Cardiac fibroblast (primary cell): ENCODE results near the gene PHACTR3.

Source experiments
- DNase-seq, 2 donors: peaks; one replicate each; pipeline versions ENCODE4 v3.0.0 to v3.0.0-alpha.2; 2010; ENCODE audit warnings: low read depth in 2 of 2
- H3K4me3 ChIP-seq, 2 donors: replicated peaks in 1 of 2; 1 replicate in 1 of 2; 2 replicates in 1 of 2; pipeline ENCODE4 v1.5.1; 2011; ENCODE audit warnings: low read depth in 2 of 2, low read length in 2 of 2, mild to moderate bottlenecking in 2 of 2, moderate library complexity in 1 of 2
- TF ChIP-seq, protein P1 (sequence below): IDR thresholded peaks from one replicate; pipeline ENCODE4 v1.5.1; 2011; ENCODE audit warnings: low read depth, mild to moderate bottlenecking, low read length, inconsistent platforms

Gene PHACTR3

DNA sequence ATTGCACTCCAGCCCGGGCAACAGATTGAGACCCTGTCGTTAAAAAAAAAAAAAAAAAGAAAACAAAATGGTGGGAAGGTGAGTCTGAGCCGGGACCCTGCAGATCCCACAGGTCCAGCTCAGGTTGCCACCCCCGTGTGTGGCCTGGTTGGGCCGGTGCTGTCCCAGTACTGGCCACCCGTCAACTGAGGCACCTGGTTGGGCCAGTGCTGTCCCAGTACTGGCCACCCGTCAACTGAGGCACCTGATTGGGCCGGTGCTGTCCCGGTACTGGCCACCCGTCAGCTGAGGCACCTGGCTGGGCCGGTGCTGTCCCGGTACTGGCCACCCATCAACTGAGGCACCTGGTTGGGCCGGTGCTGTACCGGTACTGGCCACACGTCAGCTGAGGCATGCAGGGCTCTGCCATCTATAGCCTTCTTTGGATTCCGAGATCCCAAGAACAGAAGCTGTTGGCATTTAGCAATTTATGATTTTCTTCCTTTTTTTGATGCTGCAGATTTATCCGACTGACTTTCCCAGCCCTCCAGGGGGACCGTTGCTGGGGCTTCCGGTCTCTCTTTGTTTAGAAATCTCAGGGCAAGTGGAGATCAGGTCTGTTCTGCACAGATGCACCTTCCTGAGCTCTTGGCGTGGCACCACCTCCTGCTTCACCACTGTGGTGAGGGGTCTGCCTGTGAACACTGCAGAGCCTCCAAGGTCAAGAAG, 215.3 kb downstream of the PHACTR3 start:
- DNase-seq: no peak
- TF ChIP-seq, protein P1, sequence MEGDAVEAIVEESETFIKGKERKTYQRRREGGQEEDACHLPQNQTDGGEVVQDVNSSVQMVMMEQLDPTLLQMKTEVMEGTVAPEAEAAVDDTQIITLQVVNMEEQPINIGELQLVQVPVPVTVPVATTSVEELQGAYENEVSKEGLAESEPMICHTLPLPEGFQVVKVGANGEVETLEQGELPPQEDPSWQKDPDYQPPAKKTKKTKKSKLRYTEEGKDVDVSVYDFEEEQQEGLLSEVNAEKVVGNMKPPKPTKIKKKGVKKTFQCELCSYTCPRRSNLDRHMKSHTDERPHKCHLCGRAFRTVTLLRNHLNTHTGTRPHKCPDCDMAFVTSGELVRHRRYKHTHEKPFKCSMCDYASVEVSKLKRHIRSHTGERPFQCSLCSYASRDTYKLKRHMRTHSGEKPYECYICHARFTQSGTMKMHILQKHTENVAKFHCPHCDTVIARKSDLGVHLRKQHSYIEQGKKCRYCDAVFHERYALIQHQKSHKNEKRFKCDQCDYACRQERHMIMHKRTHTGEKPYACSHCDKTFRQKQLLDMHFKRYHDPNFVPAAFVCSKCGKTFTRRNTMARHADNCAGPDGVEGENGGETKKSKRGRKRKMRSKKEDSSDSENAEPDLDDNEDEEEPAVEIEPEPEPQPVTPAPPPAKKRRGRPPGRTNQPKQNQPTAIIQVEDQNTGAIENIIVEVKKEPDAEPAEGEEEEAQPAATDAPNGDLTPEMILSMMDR: no peak
- H3K4me3 ChIP-seq: no peak overlapping the region

- TF ChIP-seq, protein P1: no peak
- DNase-seq: no peak
Measured at GRCh38 chr20:59820204-59821041, 216.1 kb downstream of the PHACTR3 start.

GRCh38 chr20:59821201-59821600, 216.9 kb downstream of the PHACTR3 start:
- no peak overlapping the region for H3K4me3 ChIP-seq
- TF ChIP-seq, protein P1: no peak
- no peak for DNase-seq

More at GRCh38 chr20:59820204-59821041, 216.1 kb downstream of the PHACTR3 start:
- H3K4me3 ChIP-seq: no peak overlapping the region

DNA sequence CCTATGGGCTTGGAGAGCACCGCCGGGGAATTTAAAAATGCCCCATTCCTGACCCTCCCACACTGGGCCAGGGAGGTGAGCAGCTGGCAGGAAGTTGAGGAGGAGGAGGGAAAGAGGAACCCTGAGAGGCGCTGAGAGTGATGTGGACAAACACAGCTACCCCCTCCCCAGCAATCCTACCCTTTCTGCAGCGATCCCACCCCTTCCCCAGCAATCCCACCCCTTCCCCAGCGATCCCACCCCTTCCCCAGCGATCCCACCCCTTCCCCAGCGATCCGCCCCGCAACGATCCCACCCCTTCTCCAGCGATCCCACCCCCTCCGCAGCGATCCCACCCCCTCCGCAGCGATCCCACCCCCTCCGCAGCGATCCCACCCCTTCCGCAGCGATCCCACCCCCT, 217.4 kb downstream of the PHACTR3 start:
- DNase-seq: no peak
- no peak overlapping the region for H3K4me3 ChIP-seq
- TF ChIP-seq, protein P1: no peak

DNA sequence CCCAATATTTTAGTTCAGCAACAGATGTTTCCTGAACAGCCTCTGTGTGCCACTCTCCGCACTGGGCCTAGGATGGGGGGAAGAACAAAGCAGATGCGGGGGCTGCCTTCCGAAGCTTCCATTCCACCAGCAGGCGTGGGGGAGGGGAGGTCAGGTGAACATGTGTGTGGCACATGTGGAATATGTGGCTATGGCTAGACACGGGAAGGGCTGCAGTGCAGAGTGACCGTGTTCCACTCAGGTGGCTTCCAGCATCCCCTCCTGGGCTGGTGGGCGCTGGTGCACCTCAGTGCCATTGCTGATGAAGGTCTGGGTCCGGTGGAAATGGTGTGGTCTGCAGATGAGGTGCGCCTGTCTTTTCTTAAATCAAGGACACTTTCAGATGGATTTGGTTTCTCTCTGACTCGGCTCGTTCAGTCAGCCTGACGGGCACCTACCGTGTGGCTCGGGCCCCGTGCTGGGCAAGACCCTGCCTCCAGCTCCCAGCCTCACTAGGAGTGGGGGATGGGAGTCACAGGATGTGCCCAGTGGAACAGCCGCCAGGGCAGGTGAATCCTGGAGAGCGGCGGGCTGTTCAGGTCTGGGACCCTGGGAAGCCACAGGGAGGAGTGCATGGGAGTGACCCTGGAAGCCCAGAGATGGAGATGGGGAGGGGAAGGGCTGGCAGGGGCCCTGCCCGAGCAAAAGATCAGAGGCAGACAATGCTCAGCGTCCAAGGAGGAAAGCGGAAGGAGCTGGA, 218.1 kb downstream of the PHACTR3 start:
- TF ChIP-seq, protein P1: no peak
- H3K4me3 ChIP-seq: no peak overlapping the region
- no peak for DNase-seq

- no peak overlapping the region for H3K4me3 ChIP-seq
- no peak for DNase-seq
- TF ChIP-seq, protein P1: no peak
Measured at GRCh38 chr20:59823030-59823423, 218.7 kb downstream of the PHACTR3 start.
